ENCODE results near the gene GLIS2.
A peak's percentile ranks its signal among the peaks of the same experiment; 100 is the strongest.

The GLIS2 gene

DNA sequence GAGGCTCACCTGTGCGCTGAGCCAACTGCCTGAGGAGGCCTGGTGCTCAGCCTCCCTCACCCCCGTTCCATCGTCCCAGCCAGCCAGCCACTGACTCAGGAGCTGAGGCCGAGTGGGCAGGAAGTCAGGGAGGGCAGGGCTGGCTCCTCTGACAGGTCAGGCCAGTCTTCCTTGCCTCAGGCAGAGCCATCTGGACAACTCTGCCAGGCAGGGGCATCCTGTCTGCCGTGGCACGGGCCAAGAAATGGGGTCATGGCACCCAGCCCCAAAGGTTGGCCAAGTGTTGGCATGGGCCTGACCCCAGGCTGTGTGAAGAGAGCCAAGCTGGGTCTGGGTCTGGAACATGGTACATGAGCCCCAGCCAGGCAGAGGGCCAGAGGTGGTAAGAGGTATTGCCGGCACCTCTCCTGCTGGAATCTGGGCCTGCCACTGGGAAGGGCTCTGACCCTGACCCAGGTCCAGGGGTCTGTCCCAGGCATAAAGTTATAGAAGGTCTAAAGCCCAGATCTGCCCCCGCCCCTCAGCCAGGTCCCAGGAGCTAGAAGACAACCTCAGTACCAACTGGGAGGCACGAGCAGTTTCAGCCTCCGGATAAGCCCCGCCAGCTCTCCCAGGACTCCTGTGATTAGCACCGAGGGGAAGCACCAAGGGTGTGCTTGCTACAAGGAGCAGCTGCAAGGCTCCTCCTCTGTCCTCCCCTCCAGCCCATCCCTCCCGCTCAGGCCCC is 53.3 kb downstream of the GLIS2 start:
- DNase-seq (ENCODE audit: low read depth in 2 of 2), result no peak

DNA sequence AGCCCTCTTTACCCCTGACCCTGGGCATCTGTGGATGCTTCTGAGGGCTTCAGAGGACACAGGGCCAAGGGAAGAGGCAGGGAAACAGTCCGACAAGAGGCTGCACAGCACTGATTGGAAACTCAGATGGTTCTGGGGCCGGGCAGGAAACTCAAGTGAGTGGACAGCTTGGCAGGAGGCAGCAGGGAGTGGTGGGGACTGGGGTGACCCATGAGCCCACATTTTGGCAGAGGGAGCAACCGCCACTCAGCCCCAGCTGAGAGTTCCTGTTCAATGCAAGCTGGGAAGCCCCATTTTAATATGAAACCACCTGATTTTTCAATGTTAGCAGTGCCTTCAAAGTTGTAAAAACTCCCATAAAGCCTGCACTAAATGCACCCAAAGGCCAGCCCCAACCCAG is 54.3 kb downstream of the GLIS2 start:
- no peak for DNase-seq (ENCODE audit: low read depth in 2 of 2)

DNA sequence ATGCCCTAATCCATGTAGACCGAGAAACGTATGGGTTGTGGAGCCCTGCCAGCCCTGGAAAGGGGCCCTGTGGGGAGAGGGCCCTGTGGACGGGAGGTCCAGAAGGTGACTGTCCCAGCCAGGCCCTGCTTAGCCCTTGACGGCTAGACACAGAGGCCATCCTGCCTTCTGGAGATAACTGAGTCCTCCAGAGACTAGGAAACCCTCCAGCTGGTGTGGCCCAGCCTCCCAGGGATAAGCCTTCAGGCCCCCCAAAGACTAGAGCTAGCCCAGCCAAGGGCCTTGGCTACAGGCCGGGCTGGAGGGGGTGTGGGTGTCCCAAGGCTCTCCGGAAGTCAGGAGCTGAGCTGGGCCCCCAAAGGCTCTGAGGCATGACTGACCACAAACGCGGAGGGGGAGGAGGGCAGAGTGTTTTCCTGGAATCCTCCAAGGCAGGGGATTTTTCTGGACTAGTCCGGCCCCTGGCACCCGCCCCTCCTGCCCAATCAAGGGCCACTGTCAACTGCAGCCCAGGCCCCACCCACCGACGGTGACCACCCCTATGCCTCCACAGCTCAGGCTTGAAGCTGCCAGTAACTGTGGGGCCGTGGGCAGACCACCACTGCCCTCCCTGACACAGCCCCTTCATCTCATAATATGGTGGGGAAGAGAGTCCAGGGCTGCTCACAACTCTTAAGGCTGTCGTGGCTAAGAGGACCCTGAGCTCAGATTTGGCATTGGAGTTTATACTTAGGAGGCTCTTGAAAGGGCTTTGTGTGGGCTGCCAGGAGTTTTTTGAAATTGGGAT is 54.9 kb downstream of the GLIS2 start:
- no peak for DNase-seq (ENCODE audit: low read depth in 2 of 2)

DNA sequence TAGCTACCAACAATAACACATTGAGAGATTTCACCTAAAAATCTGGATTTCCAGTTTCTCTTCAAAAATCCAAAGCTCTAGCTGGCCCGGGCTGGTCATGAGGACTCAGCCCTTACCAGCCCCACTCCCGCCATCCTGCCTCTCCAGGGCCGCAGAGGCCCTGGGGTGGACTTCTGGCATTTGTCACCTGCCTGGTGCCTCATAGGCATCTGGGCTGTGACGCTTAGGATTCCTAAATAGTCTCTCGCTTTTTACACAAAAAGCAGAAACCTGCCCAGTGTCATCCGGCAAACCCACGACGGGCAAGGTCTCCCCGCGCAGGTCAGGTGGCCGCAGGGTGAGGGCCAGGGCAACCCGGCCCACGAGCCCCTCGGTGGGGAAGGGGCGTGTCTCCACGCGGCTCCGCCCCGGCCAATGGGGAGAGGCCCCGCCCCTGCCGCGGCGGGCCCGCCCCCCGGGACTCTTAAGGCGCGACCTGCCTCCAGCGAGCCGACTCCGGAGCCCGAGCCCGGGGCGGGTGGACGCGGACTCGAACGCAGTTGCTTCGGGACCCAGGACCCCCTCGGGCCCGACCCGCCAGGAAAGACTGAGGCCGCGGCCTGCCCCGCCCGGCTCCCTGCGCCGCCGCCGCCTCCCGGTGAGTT is 55.6 kb downstream of the GLIS2 start, which contains the start of gene VASN:
Gene VASN, plus strand, starts transcription at position 492 of the 644 bp plus-strand sequence. CDS start 9,030 bp downstream, outside the sequence.
- peak; percentile 24 to 62 for DNase-seq (ENCODE audit: low read depth in 2 of 2)

DNA sequence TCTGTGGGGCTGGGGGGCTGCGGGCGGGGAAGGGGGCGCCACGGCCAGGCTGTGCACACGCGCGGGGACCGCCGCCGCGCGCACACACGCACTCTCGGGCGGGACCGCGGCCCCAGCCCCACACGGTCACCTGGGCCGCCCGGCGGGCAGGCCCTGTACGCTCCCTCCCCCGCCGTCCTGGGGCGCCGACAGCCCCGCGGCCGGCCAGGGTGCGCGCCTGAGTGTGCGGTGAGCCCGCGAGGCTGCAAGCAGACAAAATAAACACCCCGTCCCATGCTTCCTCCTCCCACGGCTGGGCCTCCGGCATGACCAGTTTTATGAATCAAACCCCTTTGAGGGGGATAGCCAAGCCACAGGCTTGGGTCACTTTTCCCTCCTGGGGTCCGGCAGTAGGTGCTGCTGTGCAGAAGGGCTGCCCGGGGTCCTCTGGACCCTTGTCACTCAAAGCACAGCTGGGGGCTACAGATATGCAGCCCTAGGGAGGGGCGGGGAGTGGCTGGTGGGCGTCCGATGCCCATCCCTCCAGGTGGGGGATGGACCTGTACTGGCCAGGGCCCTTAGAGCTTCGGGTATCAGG is 56.2 kb downstream of the GLIS2 start:
- no peak for DNase-seq (ENCODE audit: low read depth in 2 of 2)

DNA sequence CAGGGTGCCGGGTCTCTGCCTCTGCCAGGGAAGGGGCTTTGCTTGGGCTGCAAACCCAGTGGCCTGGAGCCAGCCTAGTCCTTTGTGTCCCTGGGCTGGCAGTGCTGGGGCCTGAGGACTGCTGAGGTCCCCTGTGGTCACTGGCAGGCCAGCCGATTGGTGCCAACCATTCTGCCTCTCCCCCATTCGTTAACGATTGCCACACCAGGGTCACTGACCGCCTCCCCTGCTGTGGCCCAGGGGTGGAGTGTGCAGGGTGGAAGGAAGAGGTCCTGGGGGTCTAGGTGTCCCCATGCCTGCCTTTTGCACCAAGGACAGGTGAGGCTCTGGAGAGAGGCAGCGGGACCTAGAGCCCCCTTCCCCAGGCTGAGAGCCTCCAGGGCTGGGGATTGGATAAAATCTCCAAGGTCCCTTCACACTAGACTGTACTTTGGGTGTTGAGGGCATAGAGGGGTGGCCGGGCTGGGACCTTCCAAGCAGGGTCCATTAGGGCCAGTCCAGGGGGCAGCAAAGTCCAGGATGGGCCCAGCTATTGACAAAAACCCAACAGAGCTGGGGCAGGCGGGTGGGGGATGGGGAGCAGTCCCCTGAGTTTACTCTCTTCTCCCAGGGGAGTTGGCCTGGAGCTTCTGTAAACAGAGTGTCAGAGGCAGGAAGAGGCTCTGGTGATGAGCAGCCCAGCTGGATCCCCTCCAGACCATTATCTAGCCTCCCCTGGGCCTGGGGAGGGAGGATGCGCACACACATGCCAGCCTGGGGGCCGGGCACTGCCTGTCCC is 56.9 kb downstream of the GLIS2 start:
- no peak for DNase-seq (ENCODE audit: low read depth in 2 of 2)

DNA sequence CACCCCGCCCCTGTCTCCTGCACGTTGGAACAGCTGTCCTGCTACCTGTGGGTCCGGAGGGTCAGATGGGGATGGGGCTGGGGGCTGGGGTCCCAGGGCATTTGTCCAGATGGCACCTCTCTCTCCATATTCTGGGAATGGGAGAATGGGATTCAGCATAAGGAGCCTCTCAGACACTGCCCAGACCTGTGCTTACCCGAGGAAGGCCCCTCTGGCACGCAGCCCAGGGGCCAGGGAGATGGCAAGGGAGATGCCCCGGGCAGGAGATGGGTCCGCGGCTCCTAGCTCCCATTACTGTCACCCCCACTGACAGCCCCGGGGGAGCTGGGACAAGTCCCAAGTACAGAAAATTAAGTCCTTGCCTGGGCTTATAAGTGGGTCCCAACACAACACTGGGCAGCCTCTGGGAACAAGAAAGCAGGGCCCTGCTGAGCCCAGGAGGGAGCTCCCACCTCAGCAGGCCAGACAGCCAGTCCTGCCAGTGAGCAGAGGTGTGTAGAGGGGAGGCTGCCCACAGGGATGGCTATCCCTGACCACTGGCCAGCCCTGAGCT is 57.6 kb downstream of the GLIS2 start:
- no peak for DNase-seq (ENCODE audit: low read depth in 2 of 2)

DNA sequence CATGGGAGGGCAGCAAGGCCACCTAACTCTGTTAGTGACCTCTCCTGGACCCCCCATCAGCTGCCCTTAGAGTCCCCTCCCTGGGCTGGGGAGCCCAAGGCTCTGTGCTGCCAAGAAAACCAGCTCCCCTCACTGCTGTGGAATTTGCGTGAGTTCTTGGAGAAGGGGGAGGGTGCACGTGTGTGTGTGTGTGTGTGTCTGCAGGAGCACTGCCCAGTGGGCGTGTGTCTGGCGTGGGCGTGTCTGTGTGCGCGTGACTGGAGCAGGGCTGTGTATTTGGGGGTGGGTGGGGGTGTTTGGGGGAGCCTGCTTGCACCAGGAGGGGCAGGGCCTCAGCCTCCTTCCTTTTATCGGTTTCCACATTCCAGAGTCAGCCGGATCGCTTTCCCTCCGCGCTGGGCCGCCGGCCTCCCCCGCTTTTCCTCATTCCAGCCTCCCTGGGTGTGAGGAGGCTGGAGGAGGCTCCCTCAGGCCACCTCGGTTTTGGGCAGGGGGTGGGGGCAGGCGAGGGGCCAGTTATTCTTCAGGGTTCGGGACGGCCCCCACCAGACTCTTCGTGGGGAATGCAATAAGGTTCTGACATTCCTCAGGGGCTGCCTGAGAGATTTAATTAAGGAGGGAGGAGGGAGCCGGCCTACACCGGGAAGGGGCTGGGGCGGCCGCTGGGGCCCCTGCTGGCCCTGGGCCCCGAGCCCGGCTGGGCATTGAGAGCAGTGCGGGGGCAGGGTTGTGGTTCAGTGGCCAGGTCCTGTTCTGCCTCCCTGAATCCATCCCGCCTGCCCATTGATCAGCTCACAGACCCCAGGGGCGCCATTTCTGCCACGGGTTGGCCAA is 58.3 kb downstream of the GLIS2 start:
- DNase-seq (ENCODE audit: low read depth in 2 of 2), result no peak

DNA sequence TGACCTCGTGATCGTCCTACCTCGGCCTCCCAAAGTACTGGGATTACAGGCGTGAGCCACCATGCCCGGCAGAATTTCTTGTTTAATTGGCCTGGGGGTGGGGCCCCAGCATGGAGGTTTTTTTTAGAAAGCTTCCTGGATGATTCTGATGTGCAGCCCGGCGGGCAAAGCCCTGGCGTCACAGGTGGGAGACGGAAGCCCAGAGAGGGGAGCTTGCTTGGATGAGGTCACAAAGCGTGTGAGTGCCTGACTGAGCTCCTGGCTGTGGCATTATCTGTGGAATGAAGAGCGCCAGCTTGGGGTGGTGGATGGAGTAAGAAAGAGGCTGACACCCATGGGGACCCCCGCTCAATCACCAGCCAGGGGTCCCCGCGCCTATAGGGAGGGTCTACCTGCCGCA is 59.9 kb downstream of the GLIS2 start:
- no peak for DNase-seq (ENCODE audit: low read depth in 2 of 2)

DNA sequence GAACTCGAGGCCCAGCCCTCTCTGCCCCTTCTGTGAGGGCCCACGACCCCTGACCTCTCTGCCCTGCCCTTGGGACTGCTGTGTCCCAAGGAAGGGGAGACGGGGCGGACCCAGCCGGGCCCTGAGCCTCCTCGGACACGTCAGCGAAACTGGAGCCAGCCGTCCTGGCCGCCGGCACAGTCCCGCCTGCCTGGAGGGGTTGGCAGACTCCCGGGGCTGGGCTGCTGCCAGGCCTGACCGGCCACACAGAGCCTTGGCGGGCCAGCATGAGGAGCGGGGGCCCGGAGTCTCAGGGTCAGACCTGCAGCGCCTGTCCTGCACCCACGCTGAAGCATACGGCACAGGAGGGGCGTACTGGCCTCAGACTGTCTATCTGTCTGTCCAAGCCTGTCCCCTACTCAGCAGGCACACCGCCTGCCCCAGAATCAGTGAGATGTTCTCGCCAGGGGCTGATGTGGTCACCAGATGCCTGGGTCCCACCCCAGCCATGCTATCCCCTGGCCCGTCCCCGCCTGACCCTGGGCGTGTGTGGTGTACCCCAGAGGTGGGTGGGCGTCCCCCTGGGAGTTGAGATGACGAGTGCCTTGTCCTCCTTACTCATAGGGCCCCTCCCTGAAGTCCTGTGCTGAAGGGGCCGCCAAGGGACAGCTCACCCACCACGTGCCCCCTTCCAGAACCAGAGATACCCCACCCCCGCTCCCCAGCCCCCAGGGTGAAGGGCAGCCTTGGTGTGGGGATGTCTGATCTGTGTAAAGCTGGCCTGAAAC is 60.4 kb downstream of the GLIS2 start:
- DNase-seq (ENCODE audit: low read depth in 2 of 2), result no peak

DNA sequence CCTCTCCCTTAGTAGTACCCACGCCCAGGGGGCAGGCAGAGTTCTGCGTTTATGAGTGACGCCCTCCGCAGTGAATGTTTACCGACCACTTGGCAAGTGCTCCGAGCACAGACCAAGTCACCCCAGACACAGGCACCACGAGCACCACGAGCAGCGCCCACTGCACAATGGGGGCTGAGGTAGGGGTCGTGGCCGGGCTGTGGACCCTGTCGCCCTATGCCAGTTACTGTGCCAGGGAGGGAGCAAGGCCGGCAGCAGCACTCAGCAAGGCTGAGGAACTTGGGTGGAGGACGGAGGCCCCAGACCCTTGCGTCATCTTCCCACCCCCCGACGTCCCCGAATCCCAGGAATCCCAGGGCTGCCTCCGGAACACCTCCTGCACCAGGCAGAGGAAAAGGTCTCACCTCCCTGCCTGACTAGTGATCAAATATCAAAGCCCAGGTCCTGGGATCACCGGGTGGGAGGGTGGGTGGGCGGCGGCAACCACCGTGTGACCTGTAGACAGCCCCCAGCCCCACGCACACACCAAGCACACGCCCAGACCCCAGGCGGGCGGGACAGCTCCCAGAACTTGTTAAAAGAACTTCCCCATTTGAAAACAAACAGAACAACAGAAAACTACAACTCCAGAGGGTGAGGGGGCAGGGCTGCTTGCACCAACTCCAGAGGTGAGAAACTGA is 61.2 kb downstream of the GLIS2 start:
- DNase-seq (ENCODE audit: low read depth in 2 of 2), result no peak

DNA sequence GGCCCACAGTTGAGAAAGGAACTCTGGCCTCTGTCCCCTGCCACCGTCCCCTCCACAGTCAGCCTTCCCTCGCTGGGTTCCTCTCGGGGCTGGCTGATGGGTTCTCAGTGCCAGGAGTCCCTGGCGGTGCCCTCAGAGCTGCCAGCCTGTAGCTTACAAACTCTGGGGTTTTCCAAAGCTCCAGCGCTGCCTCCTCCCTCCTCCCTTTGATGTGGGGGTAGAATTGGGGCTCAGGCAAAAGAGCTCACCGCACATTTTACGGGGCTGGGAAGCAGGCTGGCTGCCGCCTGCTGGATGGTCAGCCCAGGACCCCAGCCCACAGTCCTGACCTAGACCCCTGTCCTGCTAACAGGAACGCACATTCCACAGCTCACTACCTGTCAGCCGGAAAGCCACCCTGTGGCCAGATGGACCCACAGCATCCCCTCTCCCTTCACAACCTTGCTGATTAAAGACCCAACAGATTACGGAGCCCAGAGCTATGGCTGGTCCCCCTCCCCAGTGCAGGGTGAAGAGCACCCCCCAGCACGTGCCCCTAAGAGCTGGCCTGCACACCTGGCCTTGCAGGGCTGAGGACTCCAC is 61.8 kb downstream of the GLIS2 start:
- DNase-seq (ENCODE audit: low read depth in 2 of 2), result no peak

DNA sequence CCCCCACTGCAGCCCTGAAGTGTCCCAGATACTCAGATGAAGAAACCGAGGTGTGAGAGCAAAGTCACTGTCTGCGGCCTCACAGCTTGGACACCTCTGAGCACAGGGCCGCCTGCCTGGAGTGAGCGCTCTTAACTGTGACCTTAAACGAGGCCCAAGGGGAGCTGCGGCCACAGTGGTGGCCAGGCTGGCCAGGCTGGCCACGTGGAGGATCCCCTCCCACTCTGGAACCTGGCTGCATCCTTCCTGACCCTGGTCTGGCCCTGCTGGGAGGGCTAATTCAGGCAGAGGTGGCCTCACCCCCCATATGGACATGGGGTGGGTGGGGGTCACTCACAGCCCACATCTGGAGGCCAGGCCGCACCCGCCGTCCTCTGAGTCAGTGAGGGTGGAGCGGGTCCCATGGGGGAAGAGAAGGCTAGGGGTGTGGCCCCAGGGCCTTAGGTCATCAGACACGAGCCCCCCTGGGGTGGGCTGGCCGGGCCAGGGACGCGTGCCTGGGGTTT is 62.3 kb downstream of the GLIS2 start:
- DNase-seq (ENCODE audit: low read depth in 2 of 2), result no peak

DNA sequence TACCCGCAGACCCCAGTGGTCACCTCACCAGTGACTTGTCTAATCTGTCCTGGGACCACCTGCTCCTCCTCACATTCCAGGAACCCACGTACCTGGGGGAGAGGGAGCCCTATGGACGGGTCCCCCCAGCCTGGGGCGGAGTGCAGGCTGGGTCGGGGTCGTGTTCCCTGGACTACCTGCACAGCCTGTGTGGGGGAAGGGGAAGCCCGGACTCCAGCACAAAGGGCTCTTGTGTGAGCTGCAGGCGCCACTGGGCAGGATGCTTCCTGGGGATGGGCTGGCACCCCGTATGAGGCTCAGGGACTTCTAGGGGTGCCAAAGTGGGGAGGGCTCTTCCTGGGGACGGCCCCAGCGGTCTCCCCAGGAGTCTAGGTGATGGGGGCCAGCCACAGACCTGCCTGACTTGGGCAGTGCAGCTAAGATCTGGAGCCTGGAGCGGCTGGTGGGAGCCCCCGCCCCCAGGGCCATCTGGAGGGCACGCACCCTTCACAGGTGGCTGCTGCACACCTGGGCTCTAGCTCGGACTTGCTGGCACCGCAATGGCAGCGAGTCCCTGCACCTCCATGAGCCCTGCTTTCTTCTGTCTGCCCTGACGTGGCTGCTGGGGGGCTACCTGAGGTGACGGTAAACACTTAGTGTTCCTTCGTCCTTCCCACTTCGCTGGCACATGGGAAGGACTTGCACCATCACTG is 63.3 kb downstream of the GLIS2 start:
- no peak for DNase-seq (ENCODE audit: low read depth in 2 of 2)

DNA sequence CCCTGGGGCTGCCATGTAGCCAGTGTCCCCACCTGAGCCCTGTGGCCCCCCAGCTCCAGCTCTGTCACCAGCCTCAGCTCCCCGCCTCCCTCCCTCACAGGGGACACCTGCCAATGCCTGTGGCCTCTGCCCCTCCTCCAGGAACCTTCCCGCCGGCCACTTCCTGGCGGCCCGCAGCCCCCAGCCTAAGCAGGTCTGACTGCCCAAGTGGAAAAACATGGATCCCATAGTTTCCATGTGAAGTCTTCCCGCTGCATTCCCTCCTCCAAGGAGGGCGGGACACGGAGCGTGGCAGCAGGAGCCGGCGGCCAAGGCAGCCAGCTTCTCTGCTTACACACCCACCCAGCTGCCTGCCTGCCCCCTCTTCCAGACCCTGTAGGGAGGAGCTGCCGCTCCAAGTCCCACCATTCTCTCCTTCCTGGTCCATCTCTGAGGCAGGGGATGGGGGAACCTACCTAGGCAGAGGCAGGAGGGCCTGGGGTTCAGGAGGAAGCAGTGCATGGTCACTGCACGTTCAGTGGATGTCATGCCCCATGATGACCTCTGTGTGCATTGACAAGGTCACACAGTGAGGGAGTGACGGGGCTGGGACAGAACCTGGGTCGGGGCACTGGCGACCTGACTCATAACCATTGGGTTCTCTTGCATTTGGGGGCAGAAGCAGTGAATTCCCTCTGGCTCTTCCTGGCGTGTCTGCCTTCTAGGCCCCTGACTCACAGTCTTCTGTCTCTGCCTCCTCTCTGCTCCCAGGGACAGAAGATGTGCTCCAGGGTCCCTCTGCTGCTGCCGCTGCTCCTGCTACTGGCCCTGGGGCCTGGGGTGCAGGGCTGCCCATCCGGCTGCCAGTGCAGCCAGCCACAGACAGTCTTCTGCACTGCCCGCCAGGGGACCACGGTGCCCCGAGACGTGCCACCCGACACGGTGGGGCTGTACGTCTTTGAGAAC is 64.5 kb downstream of the GLIS2 start:
- DNase-seq (ENCODE audit: low read depth in 2 of 2), result no peak

DNA sequence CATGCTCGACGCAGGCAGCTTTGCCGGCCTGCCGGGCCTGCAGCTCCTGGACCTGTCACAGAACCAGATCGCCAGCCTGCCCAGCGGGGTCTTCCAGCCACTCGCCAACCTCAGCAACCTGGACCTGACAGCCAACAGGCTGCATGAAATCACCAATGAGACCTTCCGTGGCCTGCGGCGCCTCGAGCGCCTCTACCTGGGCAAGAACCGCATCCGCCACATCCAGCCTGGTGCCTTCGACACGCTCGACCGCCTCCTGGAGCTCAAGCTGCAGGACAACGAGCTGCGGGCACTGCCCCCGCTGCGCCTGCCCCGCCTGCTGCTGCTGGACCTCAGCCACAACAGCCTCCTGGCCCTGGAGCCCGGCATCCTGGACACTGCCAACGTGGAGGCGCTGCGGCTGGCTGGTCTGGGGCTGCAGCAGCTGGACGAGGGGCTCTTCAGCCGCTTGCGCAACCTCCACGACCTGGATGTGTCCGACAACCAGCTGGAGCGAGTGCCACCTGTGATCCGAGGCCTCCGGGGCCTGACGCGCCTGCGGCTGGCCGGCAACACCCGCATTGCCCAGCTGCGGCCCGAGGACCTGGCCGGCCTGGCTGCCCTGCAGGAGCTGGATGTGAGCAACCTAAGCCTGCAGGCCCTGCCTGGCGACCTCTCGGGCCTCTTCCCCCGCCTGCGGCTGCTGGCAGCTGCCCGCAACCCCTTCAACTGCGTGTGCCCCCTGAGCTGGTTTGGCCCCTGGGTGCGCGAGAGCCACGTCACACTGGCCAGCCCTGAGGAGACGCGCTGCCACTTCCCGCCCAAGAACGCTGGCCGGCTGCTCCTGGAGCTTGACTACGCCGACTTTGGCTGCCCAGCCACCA is 65.4 kb downstream of the GLIS2 start:
- no peak for DNase-seq (ENCODE audit: low read depth in 2 of 2)

All from stimulated activated CD4-positive, alpha-beta T cell treated with anti-CD3 and anti-CD28 coated beads, Interleukin-15, amount 100 ng/mL, for 48 hours (primary cell).